Astrocyte (in vitro differentiated cells and primary cell): ENCODE results near the gene GRM4. TPM values are rescaled to one million over a fixed set of nuclear protein-coding genes. Genes with fewer than 3 reads are reported as not detected.
"Not testable (repeated sequence)": the region's sequence is repeated elsewhere in the genome, so short reads cannot be mapped to it uniquely, and the experiment has no call there.

ENCODE experiments used
- DNase-seq: peaks from one replicate; pipeline ENCODE4 v3.0.0-alpha.2; 2010; ENCODE audit warnings: low read depth
- FAIRE-seq: peaks from 2 replicates; lab custom pipeline; 2011; peaks lifted over from hg19 to GRCh38; lab: Jason Lieb, UNC
- H2AFZ ChIP-seq: 2 replicates; pipeline ENCODE4 v1.6.0; 2012; ENCODE audit warnings: low read depth, low read length, inconsistent platforms
- H3K27ac ChIP-seq: 2 replicates; pipeline ENCODE4 v1.5.1; 2011; ENCODE audit warnings: low read depth, low read length, inconsistent platforms
- H3K27me3 ChIP-seq: 2 replicates; pipeline ENCODE4 v1.6.0; 2011; ENCODE audit warnings: low read length, inconsistent platforms; ENCODE audit not compliant: insufficient read depth
- H3K36me3 ChIP-seq: 2 replicates; pipeline ENCODE4 v1.5.1; 2011; ENCODE audit warnings: low read length, inconsistent platforms; ENCODE audit not compliant: insufficient read depth
- H3K4me1 ChIP-seq: 2 replicates; pipeline ENCODE4 v1.5.1; 2011; ENCODE audit warnings: low read length, inconsistent platforms; ENCODE audit not compliant: insufficient read depth
- H3K4me2 ChIP-seq: 2 replicates; pipeline ENCODE4 v1.6.0; 2012; ENCODE audit warnings: low read length, inconsistent platforms
- H3K4me3 ChIP-seq: 2 replicates; pipeline ENCODE4 v1.5.1; 2011; ENCODE audit warnings: low read depth, mild to moderate bottlenecking, low read length, inconsistent platforms; ENCODE audit not compliant: insufficient read depth
- H3K79me2 ChIP-seq: 2 replicates; pipeline ENCODE4 v1.6.0; 2012; ENCODE audit warnings: mild to moderate bottlenecking, low read length, inconsistent platforms; ENCODE audit not compliant: insufficient read depth
- H3K9ac ChIP-seq: 2 replicates; pipeline ENCODE4 v1.6.0; 2012; ENCODE audit warnings: mild to moderate bottlenecking, low read length, inconsistent platforms
- H3K9me3 ChIP-seq: 2 replicates; pipeline ENCODE4 v1.5.1; 2012; ENCODE audit warnings: low read depth, mild to moderate bottlenecking, low read length, inconsistent platforms; ENCODE audit not compliant: insufficient read depth
- H4K20me1 ChIP-seq: 2 replicates; pipeline ENCODE4 v1.6.0; 2012; ENCODE audit warnings: low read length, inconsistent platforms; ENCODE audit not compliant: insufficient read depth
- H3K27ac Mint-ChIP-seq: one replicate; pipeline ENCODE4 v1.8.0; 2021; ENCODE audit warnings: mild to moderate bottlenecking, mixed read lengths; ENCODE audit not compliant: unreplicated experiment
- H3K27me3 Mint-ChIP-seq: one replicate; pipeline ENCODE4 v1.8.0; 2021; ENCODE audit warnings: low read depth, mixed read lengths; ENCODE audit not compliant: unreplicated experiment
- H3K36me3 Mint-ChIP-seq: one replicate; pipeline ENCODE4 v1.8.0; 2021; ENCODE audit warnings: low read depth, mixed read lengths; ENCODE audit not compliant: unreplicated experiment
- H3K4me1 Mint-ChIP-seq: one replicate; pipeline ENCODE4 v1.8.0; 2021; ENCODE audit warnings: low read depth, mixed read lengths; ENCODE audit not compliant: unreplicated experiment
- H3K4me3 Mint-ChIP-seq: one replicate; pipeline ENCODE4 v1.8.0; 2021; ENCODE audit warnings: mild to moderate bottlenecking, moderate library complexity, mixed read lengths; ENCODE audit not compliant: unreplicated experiment
- H3K9me3 Mint-ChIP-seq: one replicate; pipeline ENCODE4 v1.8.0; 2021; ENCODE audit warnings: mild to moderate bottlenecking, mixed read lengths; ENCODE audit not compliant: unreplicated experiment
- EZH2 ChIP-seq: IDR thresholded peaks from 2 replicates; pipeline ENCODE4 v1.6.1; 2012; ENCODE audit warnings: mild to moderate bottlenecking, low read length, inconsistent platforms; ENCODE audit not compliant: insufficient read depth
- total RNA-seq: library from RNA; stranded (reverse); gene quantifications from 2 replicates; pipeline ENCODE4 v1.2.1, GENCODE V29; 2021
- TF ChIP-seq, protein P1 (sequence below): IDR thresholded peaks from 2 replicates; pipeline ENCODE4 v1.5.1; 2011; ENCODE audit warnings: low read depth, mild to moderate bottlenecking, inconsistent platforms, low read length, moderate library complexity; ENCODE audit not compliant: insufficient read depth

The GRM4 gene
- total RNA-seq, 1 donor from 2014 or later: 0.30 TPM

DNA sequence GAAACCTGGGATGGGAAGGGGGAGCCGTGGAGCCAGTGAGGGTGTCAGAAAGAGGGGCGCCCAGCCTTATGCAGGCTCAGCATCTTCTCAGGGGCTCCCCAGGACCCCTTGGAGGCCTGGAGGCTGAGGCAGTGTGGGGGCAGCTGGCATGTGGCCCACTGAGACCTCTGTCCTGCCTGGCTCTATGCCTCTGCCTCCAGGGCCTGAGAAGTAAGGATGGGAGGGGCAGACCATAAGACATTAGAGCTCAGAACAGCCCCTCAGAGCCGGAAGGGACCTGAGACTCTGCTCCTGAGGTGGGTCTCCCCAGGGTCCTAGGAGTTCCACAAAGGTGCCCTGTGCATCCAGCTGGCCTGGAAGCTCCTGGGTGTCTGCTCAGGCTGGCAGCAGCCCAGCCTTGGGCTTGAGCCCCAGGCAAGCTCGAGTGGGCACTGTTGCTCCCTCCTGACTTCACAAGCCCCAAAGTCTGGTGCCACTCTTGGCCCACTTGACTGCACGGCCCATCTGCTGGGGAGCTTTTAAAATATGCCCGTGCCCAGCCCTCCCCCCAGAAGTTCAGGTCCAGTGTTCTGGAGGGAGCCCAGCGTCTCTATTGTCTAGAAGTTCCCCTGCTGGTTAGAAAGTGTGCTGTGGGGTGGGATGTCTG, 126.8 kb downstream of the GRM4 start:
- Histone ChIP-seq H3K79me2 (no peaks in the 10 kb centered on the region), H3K4me1 (no peaks in the 10 kb centered on the region), H3K9ac (no peak overlapping the region), H3K36me3 (no peaks in the 10 kb centered on the region), H3K4me3 (no peak overlapping the region), H2AFZ (no peak overlapping the region), H3K9me3 (no peaks in the 10 kb centered on the region), H3K27ac (no peak overlapping the region), H3K27me3 (peaks cover 3% of the 10 kb centered on the region), H4K20me1 (no peaks in the 10 kb centered on the region), H3K4me2 (no peak overlapping the region)
- H3K36me3 Mint-ChIP-seq: no peaks in the 10 kb centered on the region
- DNase-seq (no peak), FAIRE-seq (no peak)
- H3K4me1 Mint-ChIP-seq: peaks cover 3% of the 10 kb centered on the region
- H3K9me3 Mint-ChIP-seq: peaks cover 9% of the 10 kb centered on the region
- peaks cover 47% of the 10 kb centered on the region for H3K27me3 Mint-ChIP-seq
- no peak overlapping the region for H3K4me3 Mint-ChIP-seq
- H3K27ac Mint-ChIP-seq: no peak overlapping the region
- TF ChIP-seq EZH2: no peak
- TF ChIP-seq, protein P1, sequence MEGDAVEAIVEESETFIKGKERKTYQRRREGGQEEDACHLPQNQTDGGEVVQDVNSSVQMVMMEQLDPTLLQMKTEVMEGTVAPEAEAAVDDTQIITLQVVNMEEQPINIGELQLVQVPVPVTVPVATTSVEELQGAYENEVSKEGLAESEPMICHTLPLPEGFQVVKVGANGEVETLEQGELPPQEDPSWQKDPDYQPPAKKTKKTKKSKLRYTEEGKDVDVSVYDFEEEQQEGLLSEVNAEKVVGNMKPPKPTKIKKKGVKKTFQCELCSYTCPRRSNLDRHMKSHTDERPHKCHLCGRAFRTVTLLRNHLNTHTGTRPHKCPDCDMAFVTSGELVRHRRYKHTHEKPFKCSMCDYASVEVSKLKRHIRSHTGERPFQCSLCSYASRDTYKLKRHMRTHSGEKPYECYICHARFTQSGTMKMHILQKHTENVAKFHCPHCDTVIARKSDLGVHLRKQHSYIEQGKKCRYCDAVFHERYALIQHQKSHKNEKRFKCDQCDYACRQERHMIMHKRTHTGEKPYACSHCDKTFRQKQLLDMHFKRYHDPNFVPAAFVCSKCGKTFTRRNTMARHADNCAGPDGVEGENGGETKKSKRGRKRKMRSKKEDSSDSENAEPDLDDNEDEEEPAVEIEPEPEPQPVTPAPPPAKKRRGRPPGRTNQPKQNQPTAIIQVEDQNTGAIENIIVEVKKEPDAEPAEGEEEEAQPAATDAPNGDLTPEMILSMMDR: no peak

DNA sequence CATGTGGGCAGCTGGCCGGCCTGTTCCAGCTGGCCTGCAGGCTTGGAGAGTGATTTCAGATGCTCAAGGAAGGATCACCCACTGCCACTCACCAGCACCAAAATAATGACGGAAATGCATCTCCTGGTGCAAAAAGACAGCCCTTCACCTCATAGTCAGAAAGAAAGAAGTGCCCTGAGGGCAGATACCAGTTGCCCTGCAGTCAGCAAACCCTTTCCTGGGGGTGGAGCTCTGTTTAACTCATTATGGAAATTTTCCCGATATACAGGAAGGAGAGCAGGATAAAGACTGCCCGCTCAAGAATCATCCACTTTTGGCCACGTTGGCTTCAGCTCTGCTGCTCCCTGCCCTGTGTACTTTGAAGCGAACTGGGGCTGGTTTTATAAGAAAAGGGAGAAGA, 127.9 kb downstream of the GRM4 start:
- Histone ChIP-seq H3K9ac (no peak overlapping the region), H3K4me3 (no peak overlapping the region), H3K4me1 (no peaks in the 10 kb centered on the region), H2AFZ (no peak overlapping the region), H3K27me3 (peaks cover 3% of the 10 kb centered on the region), H3K79me2 (no peaks in the 10 kb centered on the region), H3K4me2 (no peak overlapping the region), H3K36me3 (no peaks in the 10 kb centered on the region), H3K9me3 (no peaks in the 10 kb centered on the region), H4K20me1 (no peaks in the 10 kb centered on the region), H3K27ac (no peak overlapping the region)
- no peaks in the 10 kb centered on the region for H3K36me3 Mint-ChIP-seq
- peaks cover 3% of the 10 kb centered on the region for H3K4me1 Mint-ChIP-seq
- H3K9me3 Mint-ChIP-seq: peaks cover 3% of the 10 kb centered on the region
- no peak overlapping the region for H3K4me3 Mint-ChIP-seq
- DNase-seq: no peak
- H3K27me3 Mint-ChIP-seq: peaks cover 36% of the 10 kb centered on the region
- TF ChIP-seq, protein P1: no peak
- no peak for TF ChIP-seq EZH2
- no peak overlapping the region for H3K27ac Mint-ChIP-seq
- FAIRE-seq: no peak

- H3K4me2 ChIP-seq: no peak overlapping the region
- Mint-ChIP-seq H3K4me3 (no peak overlapping the region), H3K9me3 (peaks cover 3% of the 10 kb centered on the region), H3K27me3 (peaks cover 31% of the 10 kb centered on the region), H3K27ac (no peak overlapping the region), H3K36me3 (no peaks in the 10 kb centered on the region), H3K4me1 (peaks cover 3% of the 10 kb centered on the region)
- no peak overlapping the region for H3K4me3 ChIP-seq
- H3K36me3 ChIP-seq: no peaks in the 10 kb centered on the region
- no peaks in the 10 kb centered on the region for H4K20me1 ChIP-seq
- no peaks in the 10 kb centered on the region for H3K79me2 ChIP-seq
- H3K9ac ChIP-seq: no peak overlapping the region
- DNase-seq (no peak), FAIRE-seq (no peak)
- no peak overlapping the region for H3K27ac ChIP-seq
- H2AFZ ChIP-seq: no peak overlapping the region
- H3K9me3 ChIP-seq: no peaks in the 10 kb centered on the region
- no peaks in the 10 kb centered on the region for H3K4me1 ChIP-seq
- TF ChIP-seq EZH2: no peak
- TF ChIP-seq, protein P1: no peak
- peaks cover 3% of the 10 kb centered on the region for H3K27me3 ChIP-seq
These were observed 128.6 kb downstream of the GRM4 start for GRCh38 chr6:34017106-34017805.

- FAIRE-seq, H3K9me3 Mint-ChIP-seq: not testable (repeated sequence)
These were observed 129.3 kb downstream of the GRM4 start for GRCh38 chr6:34016573-34016972.

More at GRCh38 chr6:34016573-34016972, 129.3 kb downstream of the GRM4 start:
- DNase-seq, H3K4me1 ChIP-seq, H3K4me3 ChIP-seq, H3K36me3 ChIP-seq, H2AFZ ChIP-seq, H3K79me2 ChIP-seq, H4K20me1 ChIP-seq, H3K4me1 Mint-ChIP-seq, H3K9ac ChIP-seq, H3K27ac Mint-ChIP-seq, H3K4me2 ChIP-seq, H3K4me3 Mint-ChIP-seq, H3K9me3 ChIP-seq, H3K27ac ChIP-seq, H3K27me3 ChIP-seq, H3K36me3 Mint-ChIP-seq: not testable (repeated sequence)
- peaks cover 27% of the 10 kb centered on the region for H3K27me3 Mint-ChIP-seq
